ENCODE data around the gene DCN.

Gene DCN

DNA sequence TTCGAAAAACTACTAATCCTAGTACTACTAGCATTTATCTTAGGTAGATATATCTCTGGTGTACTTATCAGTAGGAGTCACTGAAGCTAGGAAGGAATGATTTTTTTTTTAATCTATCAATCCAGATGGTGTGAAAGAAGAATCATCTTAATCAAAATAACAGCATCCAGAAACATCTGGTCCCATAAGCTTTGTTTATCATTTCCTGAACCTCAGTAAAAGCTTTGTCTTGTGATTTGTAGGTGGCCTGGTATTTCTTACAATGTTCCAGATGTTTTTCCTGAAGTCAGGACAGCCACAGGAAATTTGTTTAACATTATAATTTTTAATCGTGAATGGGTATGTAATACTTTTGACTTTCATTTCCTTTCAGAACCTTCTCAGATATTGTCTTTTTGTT is 43.3 kb downstream of the DCN start:
- Histone ChIP-seq H3K4me1 (ENCODE audit: control insufficient read depth, insufficient read depth, low read length) (peaks cover 61% of the 10 kb centered on the region), H3K9ac (ENCODE audit: low read length) (peak overlapping the region; percentile 72), H3K27me3 (replicated peaks; ENCODE audit: control insufficient read depth, insufficient read depth, low read length) (no peaks in the 10 kb centered on the region), H3K4me3 (ENCODE audit: low read length) (no peak overlapping the region), H3K36me3 (ENCODE audit: control insufficient read depth, insufficient read depth, low read length, severe bottlenecking) (peaks cover 5% of the 10 kb centered on the region), H3K9me3 (ENCODE audit: control insufficient read depth, low read length) (no peaks in the 10 kb centered on the region)
- DNase-seq (ENCODE audit: low read depth) = peak; percentile 24

GRCh38 chr12:91138337-91138920 is 44.2 kb downstream of the DCN start:
- Histone ChIP-seq H3K9me3 (ENCODE audit: control insufficient read depth, low read length) (no peaks in the 10 kb centered on the region), H3K36me3 (ENCODE audit: control insufficient read depth, insufficient read depth, low read length, severe bottlenecking) (no peaks in the 10 kb centered on the region), H3K4me3 (ENCODE audit: low read length) (no peak overlapping the region), H3K27me3 (replicated peaks; ENCODE audit: control insufficient read depth, insufficient read depth, low read length) (no peaks in the 10 kb centered on the region), H3K9ac (ENCODE audit: low read length) (peak overlapping the region; percentile 72), H3K4me1 (ENCODE audit: control insufficient read depth, insufficient read depth, low read length) (peaks cover 59% of the 10 kb centered on the region)
- DNase-seq (ENCODE audit: low read depth) = peak; percentile 57

DNA sequence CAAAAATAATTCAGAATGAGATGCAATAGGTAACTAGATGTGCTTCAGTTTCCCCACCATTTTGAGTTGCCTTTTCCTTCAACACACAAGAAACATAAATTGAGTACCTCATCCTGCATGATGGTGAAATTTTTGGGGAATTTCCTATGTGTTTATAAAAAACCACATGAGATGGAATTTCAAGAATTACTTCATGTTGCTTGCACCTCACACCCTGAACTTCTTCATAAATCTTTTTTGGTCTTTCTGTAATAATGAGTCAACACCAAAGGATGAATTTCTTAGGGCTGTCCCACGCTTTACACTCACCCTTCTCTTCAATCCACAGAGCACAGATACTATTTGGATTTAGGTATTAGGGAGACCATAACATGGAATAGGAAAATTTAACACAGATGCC is 48.7 kb downstream of the DCN start:
- Histone ChIP-seq H3K9ac (ENCODE audit: low read length) (no peak overlapping the region), H3K9me3 (ENCODE audit: control insufficient read depth, low read length) (no peaks in the 10 kb centered on the region), H3K36me3 (ENCODE audit: control insufficient read depth, insufficient read depth, low read length, severe bottlenecking) (no peaks in the 10 kb centered on the region), H3K4me3 (ENCODE audit: low read length) (no peak overlapping the region), H3K4me1 (ENCODE audit: control insufficient read depth, insufficient read depth, low read length) (peaks cover 17% of the 10 kb centered on the region), H3K27me3 (replicated peaks; ENCODE audit: control insufficient read depth, insufficient read depth, low read length) (no peaks in the 10 kb centered on the region)
- peak; percentile 60 for DNase-seq (ENCODE audit: low read depth)

- Histone ChIP-seq H3K27me3 (replicated peaks; ENCODE audit: control insufficient read depth, insufficient read depth, low read length) (no peaks in the 10 kb centered on the region), H3K9ac (ENCODE audit: low read length) (no peak overlapping the region), H3K9me3 (ENCODE audit: control insufficient read depth, low read length) (no peaks in the 10 kb centered on the region), H3K4me1 (ENCODE audit: control insufficient read depth, insufficient read depth, low read length) (peaks cover 22% of the 10 kb centered on the region), H3K4me3 (ENCODE audit: low read length) (no peak overlapping the region), H3K36me3 (ENCODE audit: control insufficient read depth, insufficient read depth, low read length, severe bottlenecking) (no peaks in the 10 kb centered on the region)
- no peak for DNase-seq (ENCODE audit: low read depth)
Measured at GRCh38 chr12:91129662-91130362, 52.8 kb downstream of the DCN start.

DNA sequence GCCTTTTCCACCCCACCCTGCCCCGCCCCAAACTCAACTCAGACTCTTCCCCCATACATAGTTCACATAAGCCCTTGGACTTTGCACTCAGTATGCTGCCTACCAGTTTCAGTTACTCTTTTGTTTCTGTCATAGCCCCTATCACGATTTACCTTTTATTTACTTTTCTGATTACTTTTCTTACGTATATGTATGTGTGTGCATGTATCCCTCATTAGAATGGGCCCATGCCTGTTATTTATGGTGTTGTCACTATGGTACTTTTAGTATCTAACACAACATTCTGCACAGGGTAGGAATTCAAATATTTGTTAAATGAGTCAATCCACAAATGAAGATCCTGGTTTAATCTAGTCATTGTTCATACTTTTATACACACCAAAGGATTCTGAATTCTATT is 54.9 kb downstream of the DCN start:
- no peak for DNase-seq (ENCODE audit: low read depth)

GRCh38 chr12:91127306-91127705 is 55.3 kb downstream of the DCN start:
- no peak for DNase-seq (ENCODE audit: low read depth)
- no peak overlapping the region for H3K9ac ChIP-seq (ENCODE audit: low read length)
- no peaks in the 10 kb centered on the region for H3K36me3 ChIP-seq (ENCODE audit: control insufficient read depth, insufficient read depth, low read length, severe bottlenecking)
- no peaks in the 10 kb centered on the region for H3K27me3 ChIP-seq (replicated peaks; ENCODE audit: control insufficient read depth, insufficient read depth, low read length)
- peaks cover 17% of the 10 kb centered on the region for H3K4me1 ChIP-seq (ENCODE audit: control insufficient read depth, insufficient read depth, low read length)
- no peak overlapping the region for H3K4me3 ChIP-seq (ENCODE audit: low read length)
- no peaks in the 10 kb centered on the region for H3K9me3 ChIP-seq (ENCODE audit: control insufficient read depth, low read length)

More for the DNA sequence above, 54.9 kb downstream of the DCN start:
- Histone ChIP-seq H3K4me1 (ENCODE audit: control insufficient read depth, insufficient read depth, low read length) (peaks cover 17% of the 10 kb centered on the region), H3K9ac (ENCODE audit: low read length) (no peak overlapping the region), H3K9me3 (ENCODE audit: control insufficient read depth, low read length) (no peaks in the 10 kb centered on the region), H3K4me3 (ENCODE audit: low read length) (no peak overlapping the region), H3K27me3 (replicated peaks; ENCODE audit: control insufficient read depth, insufficient read depth, low read length) (no peaks in the 10 kb centered on the region), H3K36me3 (ENCODE audit: control insufficient read depth, insufficient read depth, low read length, severe bottlenecking) (no peaks in the 10 kb centered on the region)

DNA sequence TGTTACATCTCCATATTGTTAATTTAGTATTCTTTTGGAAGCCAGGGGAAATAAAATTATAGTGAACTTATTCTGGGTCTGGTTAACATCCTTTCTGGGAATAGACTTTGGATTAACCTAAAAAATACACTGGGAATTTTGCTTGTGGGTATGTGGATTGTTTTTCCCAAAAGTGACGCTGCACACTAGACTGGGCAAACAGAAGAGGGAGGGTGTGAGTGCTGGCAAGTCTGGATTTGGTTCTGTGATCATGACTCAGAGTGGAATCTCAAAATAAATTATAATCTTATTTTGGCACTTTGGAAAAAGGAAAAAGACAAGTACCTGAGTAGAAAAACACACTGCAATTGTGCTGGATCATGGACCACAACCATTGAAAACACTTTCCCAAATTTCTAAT is 56.1 kb downstream of the DCN start:
- Histone ChIP-seq H3K4me3 (ENCODE audit: low read length) (no peak overlapping the region), H3K36me3 (ENCODE audit: control insufficient read depth, insufficient read depth, low read length, severe bottlenecking) (no peaks in the 10 kb centered on the region), H3K9me3 (ENCODE audit: control insufficient read depth, low read length) (no peaks in the 10 kb centered on the region), H3K4me1 (ENCODE audit: control insufficient read depth, insufficient read depth, low read length) (peaks cover 17% of the 10 kb centered on the region), H3K9ac (ENCODE audit: low read length) (no peak overlapping the region), H3K27me3 (replicated peaks; ENCODE audit: control insufficient read depth, insufficient read depth, low read length) (no peaks in the 10 kb centered on the region)
- no peak for DNase-seq (ENCODE audit: low read depth)

GRCh38 chr12:91123236-91123916 is 59.2 kb downstream of the DCN start:
- Histone ChIP-seq H3K4me1 (ENCODE audit: control insufficient read depth, insufficient read depth, low read length) (peaks cover 17% of the 10 kb centered on the region), H3K27me3 (replicated peaks; ENCODE audit: control insufficient read depth, insufficient read depth, low read length) (no peaks in the 10 kb centered on the region), H3K9me3 (ENCODE audit: control insufficient read depth, low read length) (no peaks in the 10 kb centered on the region), H3K4me3 (ENCODE audit: low read length) (no peak overlapping the region), H3K9ac (ENCODE audit: low read length) (no peak overlapping the region), H3K36me3 (ENCODE audit: control insufficient read depth, insufficient read depth, low read length, severe bottlenecking) (no peaks in the 10 kb centered on the region)
- DNase-seq (ENCODE audit: low read depth) = no peak

GRCh38 chr12:91120781-91121180 is 61.8 kb downstream of the DCN start:
- Histone ChIP-seq H3K27me3 (replicated peaks; ENCODE audit: control insufficient read depth, insufficient read depth, low read length) (no peaks in the 10 kb centered on the region), H3K9ac (ENCODE audit: low read length) (no peak overlapping the region), H3K9me3 (ENCODE audit: control insufficient read depth, low read length) (no peaks in the 10 kb centered on the region), H3K36me3 (ENCODE audit: control insufficient read depth, insufficient read depth, low read length, severe bottlenecking) (no peaks in the 10 kb centered on the region), H3K4me3 (ENCODE audit: low read length) (no peak overlapping the region), H3K4me1 (ENCODE audit: control insufficient read depth, insufficient read depth, low read length) (no peaks in the 10 kb centered on the region)
- no peak for DNase-seq (ENCODE audit: low read depth)

GRCh38 chr12:91119089-91119488 is 63.5 kb downstream of the DCN start:
- Histone ChIP-seq H3K4me3 (ENCODE audit: low read length) (no peak overlapping the region), H3K27me3 (replicated peaks; ENCODE audit: control insufficient read depth, insufficient read depth, low read length) (no peaks in the 10 kb centered on the region), H3K4me1 (ENCODE audit: control insufficient read depth, insufficient read depth, low read length) (no peaks in the 10 kb centered on the region), H3K36me3 (ENCODE audit: control insufficient read depth, insufficient read depth, low read length, severe bottlenecking) (no peaks in the 10 kb centered on the region), H3K9me3 (ENCODE audit: control insufficient read depth, low read length) (no peaks in the 10 kb centered on the region), H3K9ac (ENCODE audit: low read length) (no peak overlapping the region)
- no peak for DNase-seq (ENCODE audit: low read depth)

- Histone ChIP-seq H3K9ac (ENCODE audit: low read length) (no peak overlapping the region), H3K27me3 (replicated peaks; ENCODE audit: control insufficient read depth, insufficient read depth, low read length) (no peaks in the 10 kb centered on the region), H3K36me3 (ENCODE audit: control insufficient read depth, insufficient read depth, low read length, severe bottlenecking) (no peaks in the 10 kb centered on the region), H3K4me1 (ENCODE audit: control insufficient read depth, insufficient read depth, low read length) (peaks cover 29% of the 10 kb centered on the region), H3K4me3 (ENCODE audit: low read length) (no peak overlapping the region), H3K9me3 (ENCODE audit: control insufficient read depth, low read length) (no peaks in the 10 kb centered on the region)
- DNase-seq (ENCODE audit: low read depth) = no peak
Measured at GRCh38 chr12:91113621-91114020, 69.0 kb downstream of the DCN start.
